Transverse colon (tissue), 4 donors: ENCODE data around the gene CDC6.

Source experiments
- EP300 ChIP-seq: sonication (generic); formaldehyde crosslinking; IDR thresholded peaks from one replicate; pipeline ENCODE4 v1.6.1; 2017; ENCODE audit warnings: antibody characterized with exemption, low read depth
- POLR2A ChIP-seq: fragments of 450-650 bp; IDR thresholded peaks from one replicate; pipeline ENCODE4 v1.6.1; 2016; ENCODE audit warnings: antibody characterized with exemption, mild to moderate bottlenecking, moderate library complexity
- POLR2AphosphoS5 ChIP-seq, 3 donors: sonication (generic); formaldehyde crosslinking; IDR thresholded peaks; one replicate each; pipeline ENCODE4 v1.6.1; 2016; ENCODE audit warnings: antibody characterized with exemption in 3 of 3
- TF ChIP-seq, protein P1 (sequence below), 5 experiments: fragments of 200-600 bp in 3 of 5; fragments of 450-650 bp in 2 of 5; sonication (generic) in 3 of 5; IDR thresholded peaks; 1 replicate in 2 of 5; 2 replicates in 3 of 5; pipeline ENCODE4 v1.5.1; 2016 to 2017; ENCODE audit warnings: antibody characterized with exemption in 5 of 5, inconsistent platforms in 3 of 5, mild to moderate bottlenecking in 2 of 5, moderate library complexity in 1 of 5

DNA sequence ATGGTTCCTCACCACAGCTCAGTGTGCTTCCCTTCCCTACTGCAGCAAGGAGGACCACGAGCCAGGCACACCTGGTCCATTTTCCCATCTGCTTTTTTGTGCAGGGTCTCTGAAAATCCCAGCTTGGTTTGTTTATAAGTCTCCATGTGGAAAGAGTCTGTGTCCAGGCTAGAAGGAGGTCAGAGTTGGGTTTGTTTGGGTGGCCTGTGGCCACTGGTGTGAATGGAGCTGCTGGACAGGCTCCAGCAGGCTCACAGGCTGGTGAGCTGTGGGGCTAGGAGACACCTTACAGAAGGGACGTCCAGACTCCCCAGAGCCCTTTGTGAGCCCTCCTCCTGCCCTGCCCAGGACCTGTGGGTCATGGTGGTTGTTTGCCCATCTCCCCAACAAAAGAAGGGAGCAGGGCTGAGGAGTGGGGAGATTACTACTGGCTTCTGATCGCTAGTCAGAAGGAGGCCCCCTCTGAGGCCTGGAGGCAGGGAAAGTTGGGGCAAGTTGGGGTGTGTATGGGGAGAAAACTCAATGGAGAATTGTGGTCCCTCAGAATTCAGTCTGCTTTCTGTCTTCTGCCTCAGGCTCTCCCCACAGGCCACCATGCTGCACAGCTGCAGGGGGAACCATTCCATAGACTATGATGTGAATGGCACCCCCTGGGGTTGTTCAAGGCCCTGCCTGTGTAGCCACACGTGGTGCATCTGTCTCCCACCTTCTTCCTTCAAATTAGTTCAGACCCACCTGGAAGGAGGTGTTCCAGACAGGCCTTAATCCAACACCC, 25.4 kb downstream of the CDC6 start:
- TF ChIP-seq, protein P1, sequence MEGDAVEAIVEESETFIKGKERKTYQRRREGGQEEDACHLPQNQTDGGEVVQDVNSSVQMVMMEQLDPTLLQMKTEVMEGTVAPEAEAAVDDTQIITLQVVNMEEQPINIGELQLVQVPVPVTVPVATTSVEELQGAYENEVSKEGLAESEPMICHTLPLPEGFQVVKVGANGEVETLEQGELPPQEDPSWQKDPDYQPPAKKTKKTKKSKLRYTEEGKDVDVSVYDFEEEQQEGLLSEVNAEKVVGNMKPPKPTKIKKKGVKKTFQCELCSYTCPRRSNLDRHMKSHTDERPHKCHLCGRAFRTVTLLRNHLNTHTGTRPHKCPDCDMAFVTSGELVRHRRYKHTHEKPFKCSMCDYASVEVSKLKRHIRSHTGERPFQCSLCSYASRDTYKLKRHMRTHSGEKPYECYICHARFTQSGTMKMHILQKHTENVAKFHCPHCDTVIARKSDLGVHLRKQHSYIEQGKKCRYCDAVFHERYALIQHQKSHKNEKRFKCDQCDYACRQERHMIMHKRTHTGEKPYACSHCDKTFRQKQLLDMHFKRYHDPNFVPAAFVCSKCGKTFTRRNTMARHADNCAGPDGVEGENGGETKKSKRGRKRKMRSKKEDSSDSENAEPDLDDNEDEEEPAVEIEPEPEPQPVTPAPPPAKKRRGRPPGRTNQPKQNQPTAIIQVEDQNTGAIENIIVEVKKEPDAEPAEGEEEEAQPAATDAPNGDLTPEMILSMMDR (IDR thresholded peaks at IDR 0.05) = no peak
- no peak for TF ChIP-seq POLR2A
- no peak for TF ChIP-seq POLR2AphosphoS5 (IDR thresholded peaks at IDR 0.05)
- no peak for TF ChIP-seq EP300
